Lower lobe of right lung (tissue), 2 donors: Measurements from ENCODE around the gene RPLP1. TPM values are rescaled to one million over a fixed set of nuclear protein-coding genes. Genes with fewer than 3 reads are reported as not detected.

Experiments used
- ATAC-seq, 2 donors: fragments of 200-7000 bp; cut with Tn5 transposase; one replicate each; pipeline ENCODE4 v1.9.1; 2020 to 2022; ENCODE audit warnings: mild to moderate bottlenecking in 2 of 2, moderate library complexity in 2 of 2
- DNase-seq: peaks from one replicate; pipeline ENCODE4 v3.0.0-alpha.2; 2020
- H3K27ac ChIP-seq: fragments of 200-600 bp; one replicate; pipeline ENCODE4 v1.8.0; 2022
- H3K27me3 ChIP-seq: fragments of 200-600 bp; one replicate; pipeline ENCODE4 v1.8.0; 2022; ENCODE audit warnings: low read depth
- H3K36me3 ChIP-seq: fragments of 200-600 bp; one replicate; pipeline ENCODE4 v1.8.0; 2022; ENCODE audit warnings: mild to moderate bottlenecking
- H3K4me1 ChIP-seq: fragments of 200-600 bp; one replicate; pipeline ENCODE4 v1.8.0; 2022
- H3K4me3 ChIP-seq: fragments of 200-600 bp; one replicate; pipeline ENCODE4 v1.8.0; 2022; ENCODE audit warnings: mild to moderate bottlenecking
- H3K9me3 ChIP-seq: fragments of 200-600 bp; one replicate; pipeline ENCODE4 v1.8.0; 2022
- CTCF ChIP-seq: fragments of 200-600 bp; IDR thresholded peaks from one replicate; pipeline ENCODE4 v1.8.0; 2022; ENCODE audit warnings: antibody characterized with exemption, mild to moderate bottlenecking
- intact Hi-C: fragments of 100-400 bp; cut with DNase I; formaldehyde crosslinking; loops from one replicate; pipeline ENCODE4 v1.11.0; 2022
- total RNA-seq: library from RNA; stranded (reverse); fragmentation: NEBNext Ultra II Directional; extraction: Animal tissue kit (Norgen Biotek cat#: 25700); gene quantifications from one replicate; pipeline ENCODE4 v1.2.1, GENCODE V29; 2021
- donor health status: DM: no; HTN: yes; CAD: no; lungs with severe emphysema.

The RPLP1 gene
- total RNA-seq, 1 donor from 2014 or later: 1,283 TPM

DNA sequence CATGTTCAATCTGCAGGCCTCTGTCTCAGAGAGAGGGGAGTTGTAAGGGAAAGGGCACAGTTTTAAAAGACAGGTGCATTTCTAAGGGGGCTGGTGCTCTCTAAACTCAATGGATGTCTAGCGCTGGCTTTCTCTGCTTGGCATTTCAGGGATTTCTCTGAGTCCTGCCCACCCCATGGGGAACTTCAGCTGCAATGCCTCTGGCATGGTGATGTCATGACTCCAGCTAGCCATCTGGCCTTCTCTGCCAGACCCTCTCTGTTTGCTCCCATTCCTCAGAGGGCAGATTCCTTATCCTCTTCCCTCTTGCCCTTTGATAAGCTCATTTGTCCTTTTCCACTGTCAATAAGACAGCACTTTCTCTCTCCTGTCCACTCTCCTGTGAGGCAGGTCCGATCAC lies 40.8 kb downstream of the RPLP1 start:
- DNase-seq (no peak), ATAC-seq (no peak)
- Histone ChIP-seq H3K4me1 (no peaks in the 10 kb centered on the region), H3K27me3 (no peaks in the 10 kb centered on the region), H3K36me3 (no peaks in the 10 kb centered on the region), H3K27ac (no peak overlapping the region), H3K4me3 (no peak overlapping the region), H3K9me3 (no peaks in the 10 kb centered on the region)
- no peak for TF ChIP-seq CTCF
- intact Hi-C loops: no loop called here

GRCh38 chr15:69496001-69496400 lies 43.4 kb downstream of the RPLP1 start:
- Histone ChIP-seq H3K27me3 (no peaks in the 10 kb centered on the region), H3K4me3 (no peak overlapping the region), H3K4me1 (no peaks in the 10 kb centered on the region), H3K36me3 (no peaks in the 10 kb centered on the region), H3K27ac (no peak overlapping the region), H3K9me3 (no peaks in the 10 kb centered on the region)
- ATAC-seq: no peak
- intact Hi-C loops: no loop called here
- no peak for TF ChIP-seq CTCF
- no peak for DNase-seq

GRCh38 chr15:69497076-69497475 lies 44.5 kb downstream of the RPLP1 start:
- ATAC-seq: no peak
- Histone ChIP-seq H3K27me3 (no peaks in the 10 kb centered on the region), H3K9me3 (no peaks in the 10 kb centered on the region), H3K4me1 (no peaks in the 10 kb centered on the region), H3K4me3 (no peak overlapping the region), H3K27ac (no peak overlapping the region), H3K36me3 (no peaks in the 10 kb centered on the region)
- DNase-seq: no peak
- TF ChIP-seq CTCF: no peak
- intact Hi-C loops: no loop called here

DNA sequence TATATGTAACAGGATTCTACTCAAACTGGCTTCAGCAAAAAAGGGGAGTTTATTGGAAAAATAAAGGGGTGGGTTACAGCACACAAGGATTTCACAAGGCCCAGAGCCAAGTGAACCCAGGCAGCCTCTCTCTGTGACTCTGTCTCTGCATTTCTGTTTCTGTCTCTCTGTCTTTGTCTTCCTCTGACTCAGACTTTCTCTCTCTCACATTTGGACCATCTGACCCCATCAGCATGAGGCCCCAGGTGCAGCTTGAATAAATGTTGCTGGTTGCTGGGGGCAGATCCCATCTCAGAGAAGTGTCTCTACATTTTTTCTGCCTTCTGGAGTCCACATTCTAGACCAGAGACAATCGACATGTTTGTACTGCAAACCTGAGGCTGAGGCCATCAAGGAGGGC lies 45.0 kb downstream of the RPLP1 start:
- Histone ChIP-seq H3K27ac (no peak overlapping the region), H3K36me3 (no peaks in the 10 kb centered on the region), H3K9me3 (no peaks in the 10 kb centered on the region), H3K4me1 (no peaks in the 10 kb centered on the region), H3K4me3 (no peak overlapping the region), H3K27me3 (no peaks in the 10 kb centered on the region)
- intact Hi-C loops: no loop called here
- ATAC-seq: no peak
- TF ChIP-seq CTCF: no peak
- no peak for DNase-seq

GRCh38 chr15:69498282-69498681 lies 45.7 kb downstream of the RPLP1 start:
- no peak for TF ChIP-seq CTCF
- no peak overlapping the region for H3K27ac ChIP-seq
- ATAC-seq (no peak), DNase-seq (no peak)
- H3K4me3 ChIP-seq: no peak overlapping the region
- H3K36me3 ChIP-seq: no peaks in the 10 kb centered on the region
- no peaks in the 10 kb centered on the region for H3K9me3 ChIP-seq
- no peaks in the 10 kb centered on the region for H3K27me3 ChIP-seq
- intact Hi-C loops: no loop called here
- H3K4me1 ChIP-seq: no peaks in the 10 kb centered on the region

DNA sequence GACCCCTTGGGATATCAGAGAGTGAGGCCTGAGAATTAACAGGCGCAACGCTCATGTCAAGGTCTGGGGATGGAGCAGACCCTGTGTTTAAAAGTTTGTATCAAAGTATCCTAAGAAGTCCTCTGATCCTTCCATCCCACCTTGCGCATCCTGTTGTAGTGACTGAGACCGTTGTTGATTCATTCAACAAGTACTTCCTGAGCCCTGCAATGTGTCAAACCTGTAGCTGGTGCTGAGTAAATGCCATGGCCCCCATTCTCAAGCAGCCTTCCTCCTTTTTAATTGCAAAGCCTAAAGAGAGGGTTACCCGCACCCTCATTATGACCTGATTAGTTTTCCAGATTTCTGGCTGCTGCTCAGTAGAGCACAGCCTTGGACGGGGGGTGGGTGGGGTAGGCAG lies 46.4 kb downstream of the RPLP1 start:
- no peak for DNase-seq
- H3K9me3 ChIP-seq: no peaks in the 10 kb centered on the region
- no peaks in the 10 kb centered on the region for H3K27me3 ChIP-seq
- intact Hi-C loops: no loop called here
- no peak overlapping the region for H3K27ac ChIP-seq
- no peaks in the 10 kb centered on the region for H3K36me3 ChIP-seq
- TF ChIP-seq CTCF: no peak
- ATAC-seq: no peak
- H3K4me1 ChIP-seq: no peaks in the 10 kb centered on the region
- H3K4me3 ChIP-seq: no peak overlapping the region
